HFF-Myc (cell line): ENCODE data around the gene PPM1N.

Experiments
- DNase-seq: peaks from one replicate; pipeline ENCODE4 v3.0.0-alpha.2; 2011; ENCODE audit warnings: low read depth; ENCODE audit errors: extremely low read depth
- H3K4me3 ChIP-seq: replicated peaks from 2 replicates; pipeline ENCODE4 v1.5.1; 2011; ENCODE audit warnings: low read depth, mild to moderate bottlenecking, control low read depth, low read length
- TF ChIP-seq, protein P1 (sequence below): IDR thresholded peaks from 2 replicates; pipeline ENCODE4 v1.5.1; 2012; ENCODE audit warnings: mild to moderate bottlenecking, low read depth, low read length, control low read depth; ENCODE audit errors: missing control alignments

PPM1N gene

GRCh38 chr19:45511074-45511473, 12.8 kb downstream of the PPM1N start:
- no peak overlapping the region for H3K4me3 ChIP-seq
- TF ChIP-seq, protein P1, sequence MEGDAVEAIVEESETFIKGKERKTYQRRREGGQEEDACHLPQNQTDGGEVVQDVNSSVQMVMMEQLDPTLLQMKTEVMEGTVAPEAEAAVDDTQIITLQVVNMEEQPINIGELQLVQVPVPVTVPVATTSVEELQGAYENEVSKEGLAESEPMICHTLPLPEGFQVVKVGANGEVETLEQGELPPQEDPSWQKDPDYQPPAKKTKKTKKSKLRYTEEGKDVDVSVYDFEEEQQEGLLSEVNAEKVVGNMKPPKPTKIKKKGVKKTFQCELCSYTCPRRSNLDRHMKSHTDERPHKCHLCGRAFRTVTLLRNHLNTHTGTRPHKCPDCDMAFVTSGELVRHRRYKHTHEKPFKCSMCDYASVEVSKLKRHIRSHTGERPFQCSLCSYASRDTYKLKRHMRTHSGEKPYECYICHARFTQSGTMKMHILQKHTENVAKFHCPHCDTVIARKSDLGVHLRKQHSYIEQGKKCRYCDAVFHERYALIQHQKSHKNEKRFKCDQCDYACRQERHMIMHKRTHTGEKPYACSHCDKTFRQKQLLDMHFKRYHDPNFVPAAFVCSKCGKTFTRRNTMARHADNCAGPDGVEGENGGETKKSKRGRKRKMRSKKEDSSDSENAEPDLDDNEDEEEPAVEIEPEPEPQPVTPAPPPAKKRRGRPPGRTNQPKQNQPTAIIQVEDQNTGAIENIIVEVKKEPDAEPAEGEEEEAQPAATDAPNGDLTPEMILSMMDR, result no peak
- no peak for DNase-seq

DNA sequence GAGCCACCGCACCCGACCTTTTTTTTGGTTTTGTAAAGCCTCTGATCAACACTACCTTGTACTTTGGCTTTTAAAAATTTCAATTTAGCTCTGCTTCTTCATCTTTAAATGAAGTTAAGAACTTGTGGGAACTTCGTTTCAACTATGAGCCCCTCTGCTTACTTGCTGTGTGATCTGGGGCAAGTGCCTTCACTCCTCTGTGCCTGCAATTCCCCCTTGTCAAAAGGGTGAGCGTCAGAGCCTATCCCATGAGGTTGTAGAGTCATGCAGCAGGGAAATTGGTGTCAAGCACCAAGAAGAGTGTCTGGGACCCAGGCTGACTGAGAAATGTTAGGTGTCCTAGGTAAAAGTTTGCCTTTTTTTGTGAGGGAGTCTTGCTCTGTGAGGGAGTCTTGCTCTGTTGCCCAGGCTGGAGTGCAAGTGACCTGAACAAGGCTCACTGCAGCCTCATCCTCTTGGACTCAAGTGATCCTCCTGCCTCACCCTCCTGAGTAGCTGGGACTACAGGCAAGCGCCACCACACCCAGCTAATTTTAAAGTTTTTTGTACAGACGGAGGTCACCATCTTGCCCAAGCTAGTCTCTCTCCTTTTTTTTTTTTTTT, 14.7 kb downstream of the PPM1N start:
- H3K4me3 ChIP-seq, result no peak overlapping the region
- DNase-seq, result no peak
- TF ChIP-seq, protein P1, result no peak

- TF ChIP-seq, protein P1, result no peak
- DNase-seq, result no peak
- H3K4me3 ChIP-seq, result no peak overlapping the region
These were observed 16.3 kb downstream of the PPM1N start for GRCh38 chr19:45514376-45515051.

DNA sequence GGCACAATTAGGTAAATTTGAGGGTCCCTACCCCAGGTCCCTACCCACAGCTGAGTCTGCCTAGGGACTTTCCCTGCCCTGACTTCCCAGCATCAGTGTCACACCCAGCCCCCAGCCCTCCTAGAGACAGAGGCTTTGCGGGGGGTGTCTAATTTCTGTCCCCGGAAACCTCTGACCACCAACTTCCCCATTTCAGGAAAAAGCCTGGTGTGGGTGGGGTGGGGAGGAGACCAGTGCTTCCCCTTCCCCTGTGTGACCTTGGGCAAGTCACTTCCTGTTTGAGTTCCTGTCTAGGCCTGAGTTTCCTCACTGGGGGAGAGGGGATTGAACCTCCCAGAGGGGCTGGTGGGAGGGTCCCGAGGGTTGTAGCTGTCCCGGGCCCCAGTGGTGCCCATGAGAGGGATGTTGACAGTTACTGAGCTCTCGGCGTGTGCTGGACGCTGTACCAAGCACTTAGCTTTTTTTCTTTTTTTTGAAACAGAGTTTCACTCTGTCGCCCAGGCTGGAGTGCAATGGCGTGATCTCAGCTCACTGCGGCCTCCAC, 16.9 kb downstream of the PPM1N start:
- no peak overlapping the region for H3K4me3 ChIP-seq
- no peak for DNase-seq
- TF ChIP-seq, protein P1, result no peak

DNA sequence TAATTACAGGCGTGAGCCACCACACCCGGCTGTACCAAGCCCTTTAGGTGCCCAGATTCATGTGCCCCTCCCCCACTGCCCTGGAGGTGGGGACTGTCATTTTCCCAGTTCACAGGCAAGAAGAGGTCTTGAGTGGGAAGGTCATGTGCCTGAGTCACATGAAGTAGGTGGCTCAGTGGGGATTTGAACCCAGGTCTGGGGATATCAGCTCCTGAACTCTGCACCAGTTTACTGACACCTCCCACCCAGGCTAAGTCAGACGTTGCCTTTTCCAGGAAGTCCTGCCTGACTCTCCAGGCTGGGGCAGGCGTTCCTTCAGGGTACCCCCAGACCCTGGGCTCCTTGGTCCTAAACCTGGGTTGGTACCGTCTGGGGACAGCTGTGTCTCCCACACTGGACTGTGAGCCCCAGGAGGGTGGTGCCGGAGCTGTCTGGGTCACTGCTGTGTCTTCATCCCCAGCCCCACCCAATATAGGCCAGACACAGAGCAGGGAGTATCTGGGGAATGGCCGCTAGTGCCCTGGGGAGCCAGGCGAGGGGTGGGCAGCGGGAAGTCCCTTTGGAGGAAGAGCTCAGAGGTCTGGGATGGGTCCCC, 17.7 kb downstream of the PPM1N start:
- no peak for DNase-seq
- TF ChIP-seq, protein P1, result no peak
- H3K4me3 ChIP-seq, result no peak overlapping the region

DNA sequence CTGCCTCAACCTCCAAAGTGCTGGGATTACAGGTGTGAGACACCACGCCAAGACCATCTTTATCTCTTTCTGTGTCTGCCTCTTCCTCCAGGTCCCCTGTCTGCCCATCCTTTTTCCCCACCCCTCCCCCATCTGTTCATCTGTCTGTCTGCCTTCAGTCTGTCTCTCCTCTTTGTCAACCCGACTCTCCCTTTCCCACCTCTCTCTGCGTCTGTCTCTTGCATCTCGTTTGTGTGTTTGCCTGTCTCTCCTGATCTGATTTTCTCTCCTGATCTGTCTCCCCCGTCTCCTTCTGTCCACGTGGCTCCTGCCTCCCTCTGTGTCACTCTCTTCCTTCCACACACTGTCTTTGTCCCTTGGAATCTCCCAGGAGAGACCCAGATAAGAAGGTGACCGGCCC, 19.0 kb downstream of the PPM1N start:
- no peak overlapping the region for H3K4me3 ChIP-seq
- TF ChIP-seq, protein P1, result no peak
- DNase-seq, result no peak
